WTC11 (cell line): ENCODE measurements around the gene CFAP44. TPM values are rescaled to one million over a fixed set of nuclear protein-coding genes. Genes with fewer than 3 reads are reported as not detected.

Experiments
- ATAC-seq: fragments of 200-7000 bp; cut with Tn5 transposase; 2 replicates; pipeline ENCODE4 v1.10.0; 2021; ENCODE audit warnings: mild to moderate bottlenecking, moderate library complexity
- CTCF ChIA-PET: fragments of 300-600 bp; sonication (Branson Sonifier 250); formaldehyde crosslinking; loops from one replicate; lab custom pipeline; 2021; ENCODE audit warnings: antibody characterized with exemption; lab: Charles Lee
- POLR2A ChIA-PET: fragments of 350-600 bp; sonication (Branson Sonifier 250); formaldehyde crosslinking; loops from one replicate; lab custom pipeline; 2021; ENCODE audit warnings: antibody characterized with exemption; lab: Charles Lee
- DNase-seq: peaks from one replicate; pipeline ENCODE4 v3.0.0; 2021; ENCODE audit warnings: low spot score
- H3K27ac Mint-ChIP-seq: 2 replicates; pipeline ENCODE4 v1.8.0; 2021; ENCODE audit warnings: mixed read lengths
- H3K27me3 Mint-ChIP-seq: 2 replicates; pipeline ENCODE4 v1.8.0; 2021; ENCODE audit warnings: low read depth, mild to moderate bottlenecking, moderate library complexity, mixed read lengths
- H3K36me3 Mint-ChIP-seq: 2 replicates; pipeline ENCODE4 v1.8.0; 2021; ENCODE audit warnings: mixed read lengths
- H3K4me1 Mint-ChIP-seq: 2 replicates; pipeline ENCODE4 v1.8.0; 2022; ENCODE audit warnings: mixed read lengths
- H3K4me3 Mint-ChIP-seq: 2 replicates; pipeline ENCODE4 v1.8.0; 2021; ENCODE audit warnings: mild to moderate bottlenecking, moderate library complexity, mixed read lengths
- H3K9me3 Mint-ChIP-seq: 2 replicates; pipeline ENCODE4 v1.8.0; 2021; ENCODE audit warnings: mixed read lengths
- CDX4 ChIP-seq: fragments of 250-450 bp; sonication (Bioruptor Pico); IDR thresholded peaks from 2 replicates; pipeline ENCODE4 v1.9.0; 2021; ENCODE audit warnings: moderate library complexity, mild to moderate bottlenecking, inconsistent platforms, borderline replicate concordance
- E2F5 ChIP-seq: sonication (generic); formaldehyde crosslinking; IDR thresholded peaks from 2 replicates; pipeline ENCODE4 v1.8.1; 2022; ENCODE audit warnings: mild to moderate bottlenecking, moderate library complexity, missing genetic modification reagents
- ETV6 ChIP-seq: sonication (generic); formaldehyde crosslinking; IDR thresholded peaks from 2 replicates; pipeline ENCODE4 v1.8.1; 2022; ENCODE audit warnings: mild to moderate bottlenecking, missing genetic modification reagents
- FOXK1 ChIP-seq: sonication (generic); formaldehyde crosslinking; IDR thresholded peaks from 2 replicates; pipeline ENCODE4 v1.8.0; 2022; ENCODE audit warnings: mild to moderate bottlenecking, moderate library complexity, missing genetic modification reagents
- IRF2 ChIP-seq: sonication (generic); formaldehyde crosslinking; IDR thresholded peaks from 2 replicates; pipeline ENCODE4 v1.8.0; 2022; ENCODE audit warnings: low read depth, missing genetic modification reagents, borderline replicate concordance
- NFATC4 ChIP-seq: fragments of 250-450 bp; sonication (Bioruptor Pico); IDR thresholded peaks from 2 replicates; pipeline ENCODE4 v1.9.0; 2021; ENCODE audit warnings: mild to moderate bottlenecking
- NFE2L1 ChIP-seq: sonication (generic); formaldehyde crosslinking; IDR thresholded peaks from 2 replicates; pipeline ENCODE4 v1.8.1; 2023; ENCODE audit warnings: missing genetic modification reagents
- OVOL2 ChIP-seq: fragments of 250-450 bp; sonication (Bioruptor Pico); IDR thresholded peaks from 2 replicates; pipeline ENCODE4 v1.9.0; 2021; ENCODE audit warnings: mild to moderate bottlenecking, borderline replicate concordance
- RELA ChIP-seq: sonication (generic); formaldehyde crosslinking; IDR thresholded peaks from 2 replicates; pipeline ENCODE4 v1.8.1; 2022; ENCODE audit warnings: missing genetic modification reagents, mild to moderate bottlenecking, borderline replicate concordance
- RORB ChIP-seq: fragments of 250-450 bp; sonication (Bioruptor Pico); IDR thresholded peaks from 2 replicates; pipeline ENCODE4 v1.9.0; 2021; ENCODE audit warnings: mild to moderate bottlenecking
- TEAD4 ChIP-seq: sonication (generic); formaldehyde crosslinking; IDR thresholded peaks from 2 replicates; pipeline ENCODE4 v1.8.0; 2022; ENCODE audit warnings: mild to moderate bottlenecking, missing genetic modification reagents
- ZNF138 ChIP-seq: sonication (generic); formaldehyde crosslinking; conservative IDR thresholded peaks from 2 replicates; pipeline ENCODE4 v1.8.1; 2022; ENCODE audit warnings: mild to moderate bottlenecking, moderate library complexity, missing genetic modification reagents
- ZNF416 ChIP-seq: fragments of 250-450 bp; sonication (Bioruptor Pico); IDR thresholded peaks from 2 replicates; pipeline ENCODE4 v1.9.0; 2021; ENCODE audit warnings: mild to moderate bottlenecking, inconsistent platforms
- ZNF423 ChIP-seq: fragments of 250-450 bp; sonication (Bioruptor Pico); IDR thresholded peaks from 2 replicates; pipeline ENCODE4 v2.1.2; 2022; ENCODE audit warnings: mild to moderate bottlenecking, moderate library complexity
- total RNA-seq: library from RNA; stranded (reverse); gene quantifications from 3 replicates; pipeline ENCODE4 v1.2.3, GENCODE V29; 2021
- TF ChIP-seq, protein P1 (sequence below): sonication (generic); formaldehyde crosslinking; IDR thresholded peaks from 2 replicates; pipeline ENCODE4 v1.8.1; 2022; ENCODE audit warnings: missing genetic modification reagents, borderline replicate concordance
- TF ChIP-seq, protein P2 (sequence below): sonication (generic); formaldehyde crosslinking; IDR thresholded peaks from 2 replicates; pipeline ENCODE4 v1.8.1; 2022; ENCODE audit warnings: low read depth, missing genetic modification reagents, borderline replicate concordance
- TF ChIP-seq, protein P3 (sequence below): sonication (generic); formaldehyde crosslinking; IDR thresholded peaks from 2 replicates; pipeline ENCODE4 v1.8.1; 2023; ENCODE audit warnings: mild to moderate bottlenecking, missing genetic modification reagents, moderate library complexity
- TF ChIP-seq, protein P4 (sequence below): sonication (generic); formaldehyde crosslinking; IDR thresholded peaks from 2 replicates; pipeline ENCODE4 v1.8.1; 2023; ENCODE audit warnings: mild to moderate bottlenecking, missing genetic modification reagents, borderline replicate concordance
- TF ChIP-seq, protein P5 (sequence below): sonication (generic); formaldehyde crosslinking; IDR thresholded peaks from 2 replicates; pipeline ENCODE4 v1.8.0; 2022; ENCODE audit warnings: mild to moderate bottlenecking, missing genetic modification reagents

The CFAP44 gene
- total RNA-seq, 1 experiment from 2014 or later = 0.90 TPM

GRCh38 chr3:113437411-113437810 lies 3.9 kb downstream of the CFAP44 start:
- Mint-ChIP-seq H3K9me3 (no peaks in the 10 kb centered on the region), H3K27ac (no peak overlapping the region), H3K4me3 (no peak overlapping the region), H3K36me3 (no peaks in the 10 kb centered on the region), H3K4me1 (peaks cover 7% of the 10 kb centered on the region), H3K27me3 (peaks cover 3% of the 10 kb centered on the region; the same call in 1 of the 2 replicates)
- TF ChIP-seq CDX4 (no peak), E2F5 (CRISPR knock-in tag) (no peak), RELA (no peak)
- TF ChIP-seq, protein P1, sequence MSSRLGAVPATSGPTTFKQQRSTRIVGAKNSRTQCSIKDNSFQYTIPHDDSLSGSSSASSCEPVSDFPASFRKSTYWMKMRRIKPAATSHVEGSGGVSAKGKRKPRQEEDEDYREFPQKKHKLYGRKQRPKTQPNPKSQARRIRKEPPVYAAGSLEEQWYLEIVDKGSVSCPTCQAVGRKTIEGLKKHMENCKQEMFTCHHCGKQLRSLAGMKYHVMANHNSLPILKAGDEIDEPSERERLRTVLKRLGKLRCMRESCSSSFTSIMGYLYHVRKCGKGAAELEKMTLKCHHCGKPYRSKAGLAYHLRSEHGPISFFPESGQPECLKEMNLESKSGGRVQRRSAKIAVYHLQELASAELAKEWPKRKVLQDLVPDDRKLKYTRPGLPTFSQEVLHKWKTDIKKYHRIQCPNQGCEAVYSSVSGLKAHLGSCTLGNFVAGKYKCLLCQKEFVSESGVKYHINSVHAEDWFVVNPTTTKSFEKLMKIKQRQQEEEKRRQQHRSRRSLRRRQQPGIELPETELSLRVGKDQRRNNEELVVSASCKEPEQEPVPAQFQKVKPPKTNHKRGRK (CRISPR knock-in tag) = no peak
- POLR2A ChIA-PET = no interaction called here
- DNase-seq (no peak), ATAC-seq (no peak)
- CTCF ChIA-PET = no interaction called here

GRCh38 chr3:113436809-113437208 lies 4.5 kb downstream of the CFAP44 start:
- ATAC-seq = no peak

GRCh38 chr3:113431811-113432210 lies 9.5 kb downstream of the CFAP44 start:
- POLR2A ChIA-PET = no interaction called here
- ATAC-seq (no peak), DNase-seq (no peak)
- Mint-ChIP-seq H3K4me1 (no peaks in the 10 kb centered on the region), H3K27ac (no peak overlapping the region), H3K36me3 (no peaks in the 10 kb centered on the region), H3K27me3 (no peaks in the 10 kb centered on the region; the same call in 1 of the 2 replicates), H3K9me3 (no peaks in the 10 kb centered on the region), H3K4me3 (no peak overlapping the region)
- no peak for TF ChIP-seq ZNF138 (CRISPR knock-in tag)
- no peak for TF ChIP-seq RORB (CRISPR knock-in tag)
- TF ChIP-seq ETV6 = no peak
- TF ChIP-seq, protein P2, sequence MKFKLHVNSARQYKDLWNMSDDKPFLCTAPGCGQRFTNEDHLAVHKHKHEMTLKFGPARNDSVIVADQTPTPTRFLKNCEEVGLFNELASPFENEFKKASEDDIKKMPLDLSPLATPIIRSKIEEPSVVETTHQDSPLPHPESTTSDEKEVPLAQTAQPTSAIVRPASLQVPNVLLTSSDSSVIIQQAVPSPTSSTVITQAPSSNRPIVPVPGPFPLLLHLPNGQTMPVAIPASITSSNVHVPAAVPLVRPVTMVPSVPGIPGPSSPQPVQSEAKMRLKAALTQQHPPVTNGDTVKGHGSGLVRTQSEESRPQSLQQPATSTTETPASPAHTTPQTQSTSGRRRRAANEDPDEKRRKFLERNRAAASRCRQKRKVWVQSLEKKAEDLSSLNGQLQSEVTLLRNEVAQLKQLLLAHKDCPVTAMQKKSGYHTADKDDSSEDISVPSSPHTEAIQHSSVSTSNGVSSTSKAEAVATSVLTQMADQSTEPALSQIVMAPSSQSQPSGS = no peak
- TF ChIP-seq, protein P3, sequence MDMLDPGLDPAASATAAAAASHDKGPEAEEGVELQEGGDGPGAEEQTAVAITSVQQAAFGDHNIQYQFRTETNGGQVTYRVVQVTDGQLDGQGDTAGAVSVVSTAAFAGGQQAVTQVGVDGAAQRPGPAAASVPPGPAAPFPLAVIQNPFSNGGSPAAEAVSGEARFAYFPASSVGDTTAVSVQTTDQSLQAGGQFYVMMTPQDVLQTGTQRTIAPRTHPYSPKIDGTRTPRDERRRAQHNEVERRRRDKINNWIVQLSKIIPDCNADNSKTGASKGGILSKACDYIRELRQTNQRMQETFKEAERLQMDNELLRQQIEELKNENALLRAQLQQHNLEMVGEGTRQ (CRISPR knock-in tag) = no peak
- TF ChIP-seq, protein P4, sequence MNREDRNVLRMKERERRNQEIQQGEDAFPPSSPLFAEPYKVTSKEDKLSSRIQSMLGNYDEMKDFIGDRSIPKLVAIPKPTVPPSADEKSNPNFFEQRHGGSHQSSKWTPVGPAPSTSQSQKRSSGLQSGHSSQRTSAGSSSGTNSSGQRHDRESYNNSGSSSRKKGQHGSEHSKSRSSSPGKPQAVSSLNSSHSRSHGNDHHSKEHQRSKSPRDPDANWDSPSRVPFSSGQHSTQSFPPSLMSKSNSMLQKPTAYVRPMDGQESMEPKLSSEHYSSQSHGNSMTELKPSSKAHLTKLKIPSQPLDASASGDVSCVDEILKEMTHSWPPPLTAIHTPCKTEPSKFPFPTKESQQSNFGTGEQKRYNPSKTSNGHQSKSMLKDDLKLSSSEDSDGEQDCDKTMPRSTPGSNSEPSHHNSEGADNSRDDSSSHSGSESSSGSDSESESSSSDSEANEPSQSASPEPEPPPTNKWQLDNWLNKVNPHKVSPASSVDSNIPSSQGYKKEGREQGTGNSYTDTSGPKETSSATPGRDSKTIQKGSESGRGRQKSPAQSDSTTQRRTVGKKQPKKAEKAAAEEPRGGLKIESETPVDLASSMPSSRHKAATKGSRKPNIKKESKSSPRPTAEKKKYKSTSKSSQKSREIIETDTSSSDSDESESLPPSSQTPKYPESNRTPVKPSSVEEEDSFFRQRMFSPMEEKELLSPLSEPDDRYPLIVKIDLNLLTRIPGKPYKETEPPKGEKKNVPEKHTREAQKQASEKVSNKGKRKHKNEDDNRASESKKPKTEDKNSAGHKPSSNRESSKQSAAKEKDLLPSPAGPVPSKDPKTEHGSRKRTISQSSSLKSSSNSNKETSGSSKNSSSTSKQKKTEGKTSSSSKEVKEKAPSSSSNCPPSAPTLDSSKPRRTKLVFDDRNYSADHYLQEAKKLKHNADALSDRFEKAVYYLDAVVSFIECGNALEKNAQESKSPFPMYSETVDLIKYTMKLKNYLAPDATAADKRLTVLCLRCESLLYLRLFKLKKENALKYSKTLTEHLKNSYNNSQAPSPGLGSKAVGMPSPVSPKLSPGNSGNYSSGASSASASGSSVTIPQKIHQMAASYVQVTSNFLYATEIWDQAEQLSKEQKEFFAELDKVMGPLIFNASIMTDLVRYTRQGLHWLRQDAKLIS = no peak
- CTCF ChIA-PET = no interaction called here

More at GRCh38 chr3:113436809-113437208, 4.5 kb downstream of the CFAP44 start:
- Mint-ChIP-seq H3K9me3 (no peaks in the 10 kb centered on the region), H3K4me1 (peaks cover 5% of the 10 kb centered on the region), H3K27ac (no peak overlapping the region), H3K36me3 (no peaks in the 10 kb centered on the region), H3K27me3 (peaks cover 3% of the 10 kb centered on the region; the same call in 1 of the 2 replicates), H3K4me3 (no peak overlapping the region)
- POLR2A ChIA-PET = no interaction called here
- CTCF ChIA-PET = no interaction called here
- no peak for DNase-seq
- TF ChIP-seq ZNF423 = no peak
- TF ChIP-seq, protein P3 (CRISPR knock-in tag) = no peak
- no peak for TF ChIP-seq IRF2 (CRISPR knock-in tag)
- no peak for TF ChIP-seq NFATC4 (CRISPR knock-in tag)
- no peak for TF ChIP-seq TEAD4
- TF ChIP-seq NFE2L1 (CRISPR knock-in tag) = no peak
- TF ChIP-seq FOXK1 (CRISPR knock-in tag) = no peak
- TF ChIP-seq, protein P5, sequence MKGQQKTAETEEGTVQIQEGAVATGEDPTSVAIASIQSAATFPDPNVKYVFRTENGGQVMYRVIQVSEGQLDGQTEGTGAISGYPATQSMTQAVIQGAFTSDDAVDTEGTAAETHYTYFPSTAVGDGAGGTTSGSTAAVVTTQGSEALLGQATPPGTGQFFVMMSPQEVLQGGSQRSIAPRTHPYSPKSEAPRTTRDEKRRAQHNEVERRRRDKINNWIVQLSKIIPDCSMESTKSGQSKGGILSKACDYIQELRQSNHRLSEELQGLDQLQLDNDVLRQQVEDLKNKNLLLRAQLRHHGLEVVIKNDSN = no peak
- no peak for TF ChIP-seq OVOL2 (CRISPR knock-in tag)
- TF ChIP-seq, protein P2 = no peak
- TF ChIP-seq ZNF416 (CRISPR knock-in tag) = no peak
